CD4-positive, CD25-positive, alpha-beta regulatory T cell (primary cell): ENCODE data around the gene TLL1. TPM values are rescaled to one million over a fixed set of nuclear protein-coding genes. Genes with fewer than 3 reads are reported as not detected.

Experiments used
- ATAC-seq, 2 donors: fragments of 150-1000 bp; cut with Tn5 transposase; one replicate each; pipeline ENCODE4 v1.10.0; 2021; ENCODE audit warnings: low read depth in 2 of 2, moderate number of reproducible peaks in 2 of 2, moderate library complexity in 1 of 2
- DNase-seq, 3 donors: peaks; one replicate each; pipeline versions ENCODE4 v3.0.0 to v3.0.0-alpha.2; 2012 to 2022; ENCODE audit warnings: mixed read lengths in 1 of 3
- H3K27ac ChIP-seq: one replicate; pipeline ENCODE4 v1.7.0; 2013; ENCODE audit warnings: mild to moderate bottlenecking, low read length; ENCODE audit not compliant: insufficient read depth, poor library complexity, severe bottlenecking
- H3K27me3 ChIP-seq: one replicate; pipeline ENCODE4 v1.7.0; 2013; ENCODE audit warnings: low read length; ENCODE audit not compliant: control insufficient read depth, insufficient read depth
- H3K36me3 ChIP-seq: one replicate; pipeline ENCODE4 v1.7.0; 2013; ENCODE audit warnings: mild to moderate bottlenecking, low read length, moderate library complexity; ENCODE audit not compliant: control insufficient read depth, insufficient read depth
- H3K4me1 ChIP-seq: 2 replicates; pipeline ENCODE4 v1.7.0; 2013; ENCODE audit warnings: mild to moderate bottlenecking, low read length; ENCODE audit not compliant: insufficient read depth, control insufficient read depth, poor library complexity, severe bottlenecking
- H3K4me3 ChIP-seq: one replicate; pipeline ENCODE4 v1.7.0; 2013; ENCODE audit warnings: low read depth, mild to moderate bottlenecking, low read length, moderate library complexity
- H3K9me3 ChIP-seq, 2 experiments: 1 replicate in 1 of 2; 2 replicates in 1 of 2; pipeline ENCODE4 v1.7.0; 2013; ENCODE audit warnings: low read length in 2 of 2, mild to moderate bottlenecking in 1 of 2, moderate library complexity in 1 of 2; ENCODE audit not compliant: control insufficient read depth in 2 of 2
- H3K27ac Mint-ChIP-seq, 3 donors: one replicate each; pipeline ENCODE4 v1.8.0; 2020 to 2022; ENCODE audit warnings: mild to moderate bottlenecking in 3 of 3, mixed read lengths in 3 of 3, moderate library complexity in 2 of 3
- H3K27me3 Mint-ChIP-seq: one replicate; pipeline ENCODE4 v1.8.0; 2022; ENCODE audit warnings: mild to moderate bottlenecking, mixed read lengths
- H3K36me3 Mint-ChIP-seq: one replicate; pipeline ENCODE4 v1.8.0; 2020; ENCODE audit warnings: mixed read lengths
- H3K4me1 Mint-ChIP-seq, 4 donors: one replicate each; pipeline ENCODE4 v1.8.0; 2020 to 2022; ENCODE audit warnings: mixed read lengths in 4 of 4, mild to moderate bottlenecking in 1 of 4
- H3K4me3 Mint-ChIP-seq, 4 donors: one replicate each; pipeline ENCODE4 v1.8.0; 2020 to 2022; ENCODE audit warnings: mild to moderate bottlenecking in 4 of 4, mixed read lengths in 4 of 4, moderate library complexity in 3 of 4
- H3K9me3 Mint-ChIP-seq, 7 donors: one replicate each; pipeline ENCODE4 v1.8.0; 2020 to 2022; ENCODE audit warnings: mixed read lengths in 7 of 7, mild to moderate bottlenecking in 3 of 7, moderate library complexity in 2 of 7
- polyA plus RNA-seq, 4 donors: library from polyadenylated mRNA; unstranded; fragments of 300-500 nt; fragmentation: Illumina TruSeq; gene quantifications; one replicate each; pipeline ENCODE4 v1.2.3, GENCODE V29; 2021
- total RNA-seq: library from RNA; stranded (reverse); gene quantifications from one replicate; pipeline ENCODE4 v1.2.3, GENCODE V29; 2022

The TLL1 gene
- total and polyA plus RNA-seq, 5 donors from 2014 or later = not detected

DNA sequence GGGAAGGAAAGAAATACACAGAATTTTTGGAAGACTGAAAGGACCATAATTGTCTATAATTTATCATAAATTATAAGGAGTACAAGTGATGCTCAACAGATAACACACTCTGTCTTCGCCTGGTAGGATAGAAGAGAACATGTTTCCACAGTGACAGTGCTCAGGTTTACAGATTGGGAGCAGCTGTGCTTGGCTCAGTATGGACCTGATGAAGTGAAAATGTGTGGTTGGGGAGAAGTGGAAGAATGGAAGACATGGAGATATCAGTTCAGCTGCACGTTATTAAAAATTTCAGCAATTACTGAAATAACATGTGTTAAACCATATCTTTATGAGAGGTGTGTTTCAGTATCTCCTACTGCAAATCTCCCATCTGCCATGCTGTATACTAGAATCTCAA is 90.6 kb downstream of the TLL1 start:
- Histone ChIP-seq H3K9me3 (no peaks in the 10 kb centered on the region), H3K36me3 (no peaks in the 10 kb centered on the region), H3K4me3 (no peak overlapping the region), H3K27me3 (no peaks in the 10 kb centered on the region), H3K4me1 (no peaks in the 10 kb centered on the region), H3K27ac (no peak overlapping the region)
- Mint-ChIP-seq H3K27ac (no peak overlapping the region), H3K4me3 (no peak overlapping the region), H3K36me3 (no peaks in the 10 kb centered on the region), H3K9me3 (peaks cover 7 to 38% (median 11%) of the 10 kb centered on the region in 7 donors), H3K4me1 (no peaks in the 10 kb centered on the region), H3K27me3 (no peaks in the 10 kb centered on the region)
- ATAC-seq = no peak
- DNase-seq = no peak

DNA sequence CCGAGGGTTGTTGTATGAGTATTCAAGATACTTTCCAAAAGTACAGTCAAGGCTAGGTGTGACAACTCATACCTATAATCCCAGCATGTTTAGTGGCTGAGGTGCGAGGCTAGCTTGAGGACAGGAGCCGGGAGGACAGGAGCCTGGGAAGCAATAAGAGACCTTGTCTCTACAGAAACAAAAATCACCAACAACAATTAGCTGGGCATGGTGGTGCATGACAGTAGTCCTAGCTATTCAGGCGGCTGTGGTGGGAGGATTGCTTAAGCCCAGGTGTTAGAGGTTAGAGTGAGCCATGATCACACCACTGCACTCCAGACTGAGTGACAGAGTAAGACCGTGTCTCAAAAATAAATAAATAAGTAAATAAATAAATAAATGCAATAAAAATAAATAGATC is 91.6 kb downstream of the TLL1 start:
- Histone ChIP-seq H3K4me1 (no peaks in the 10 kb centered on the region), H3K9me3 (no peaks in the 10 kb centered on the region), H3K27ac (no peak overlapping the region), H3K27me3 (no peaks in the 10 kb centered on the region), H3K36me3 (no peaks in the 10 kb centered on the region), H3K4me3 (no peak overlapping the region)
- Mint-ChIP-seq H3K36me3 (no peaks in the 10 kb centered on the region), H3K27me3 (no peaks in the 10 kb centered on the region), H3K4me3 (no peak overlapping the region), H3K4me1 (no peaks in the 10 kb centered on the region), H3K9me3 (peaks cover 7 to 34% (median 11%) of the 10 kb centered on the region in 7 donors), H3K27ac (no peak overlapping the region)
- ATAC-seq (no peak), DNase-seq (no peak)

DNA sequence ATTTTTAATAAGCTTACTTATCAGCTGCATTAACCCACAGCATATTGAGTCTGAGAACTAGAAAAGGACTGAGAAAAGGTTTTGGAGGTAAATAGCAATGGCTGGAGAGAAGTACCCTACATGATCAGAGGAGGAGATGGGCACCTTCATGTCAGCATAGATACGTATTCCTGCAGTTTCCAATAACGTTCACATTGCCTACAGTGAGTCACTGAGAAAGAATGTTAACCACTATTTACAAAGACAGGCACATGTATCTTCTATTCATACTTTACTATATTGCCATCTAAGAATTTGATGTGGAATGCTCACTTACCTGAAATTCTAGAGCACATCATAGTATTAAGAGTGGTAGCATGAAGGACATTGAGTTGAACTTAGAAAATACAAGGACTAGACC is 92.5 kb downstream of the TLL1 start:
- Mint-ChIP-seq H3K4me1 (no peaks in the 10 kb centered on the region), H3K27ac (peak overlapping the region in 1 of 3 donors; percentile 35), H3K27me3 (no peaks in the 10 kb centered on the region), H3K4me3 (no peak overlapping the region), H3K36me3 (no peaks in the 10 kb centered on the region), H3K9me3 (peaks cover 4 to 27% (median 6%) of the 10 kb centered on the region in 7 donors)
- Histone ChIP-seq H3K27ac (no peak overlapping the region), H3K36me3 (no peaks in the 10 kb centered on the region), H3K9me3 (no peaks in the 10 kb centered on the region), H3K27me3 (no peaks in the 10 kb centered on the region), H3K4me3 (no peak overlapping the region), H3K4me1 (no peaks in the 10 kb centered on the region)
- DNase-seq = no peak
- ATAC-seq = no peak

DNA sequence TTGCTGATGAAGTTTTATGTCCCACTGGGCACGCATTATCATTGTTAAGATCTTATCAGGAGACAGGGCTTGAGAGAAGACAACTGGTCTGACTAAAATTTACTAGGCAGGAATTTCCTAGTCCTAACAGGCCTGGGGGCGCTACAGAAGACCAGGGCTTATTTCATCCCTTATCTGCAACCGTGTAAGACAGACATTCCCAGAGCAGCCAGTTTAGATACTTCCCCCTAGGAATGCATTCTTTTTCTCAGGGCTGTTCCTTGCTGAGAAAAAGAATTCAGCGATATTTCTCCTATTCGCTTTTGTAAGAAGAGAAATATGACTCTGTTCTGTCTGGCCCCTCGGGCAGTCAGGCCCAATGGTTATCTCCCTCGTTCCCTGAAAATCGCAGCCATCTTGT is 93.8 kb downstream of the TLL1 start:
- ATAC-seq = no peak

DNA sequence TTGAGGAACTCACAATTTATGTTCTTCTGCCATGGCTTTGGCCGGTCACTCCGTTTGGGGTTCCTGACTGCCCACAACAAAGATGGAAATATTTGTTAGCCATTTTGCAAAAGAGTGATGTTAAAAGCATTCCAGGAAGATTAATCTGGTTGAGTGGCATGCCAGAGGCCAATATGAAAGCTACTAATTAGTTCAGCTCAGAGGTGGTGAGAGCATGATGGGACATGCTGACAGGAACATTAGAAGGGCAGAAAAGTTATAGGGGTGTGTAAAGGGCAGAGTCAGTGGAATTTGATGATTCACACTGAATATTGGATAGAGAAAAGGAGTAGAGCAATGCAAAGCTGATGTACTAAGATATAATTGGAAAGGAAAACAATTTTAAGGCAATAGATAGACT is 94.4 kb downstream of the TLL1 start:
- DNase-seq = no peak
- Histone ChIP-seq H3K27me3 (no peaks in the 10 kb centered on the region), H3K36me3 (no peaks in the 10 kb centered on the region), H3K27ac (no peak overlapping the region), H3K4me3 (no peak overlapping the region), H3K9me3 (no peaks in the 10 kb centered on the region), H3K4me1 (no peaks in the 10 kb centered on the region)
- ATAC-seq = no peak
- no peaks in the 10 kb centered on the region for H3K27me3 Mint-ChIP-seq
- H3K4me1 Mint-ChIP-seq = no peaks in the 10 kb centered on the region
- no peak overlapping the region for H3K27ac Mint-ChIP-seq
- no peaks in the 10 kb centered on the region for H3K36me3 Mint-ChIP-seq
- H3K4me3 Mint-ChIP-seq = no peak overlapping the region
- H3K9me3 Mint-ChIP-seq = peaks cover 0 to 18% (median 6%) of the 10 kb centered on the region in 7 donors

More for the DNA sequence above, 93.8 kb downstream of the TLL1 start:
- Mint-ChIP-seq H3K4me3 (no peak overlapping the region), H3K27ac (no peak overlapping the region), H3K4me1 (no peaks in the 10 kb centered on the region), H3K27me3 (no peaks in the 10 kb centered on the region), H3K36me3 (no peaks in the 10 kb centered on the region), H3K9me3 (peaks cover 0 to 18% (median 6%) of the 10 kb centered on the region in 7 donors)
- Histone ChIP-seq H3K36me3 (no peaks in the 10 kb centered on the region), H3K4me3 (no peak overlapping the region), H3K27me3 (no peaks in the 10 kb centered on the region), H3K9me3 (no peaks in the 10 kb centered on the region), H3K27ac (no peak overlapping the region), H3K4me1 (no peaks in the 10 kb centered on the region)
- no peak for DNase-seq

GRCh38 chr4:165970703-165971420 is 97.8 kb downstream of the TLL1 start:
- Mint-ChIP-seq H3K36me3 (no peaks in the 10 kb centered on the region), H3K9me3 (peaks cover 0 to 7% (median 7%) of the 10 kb centered on the region in 7 donors), H3K27ac (no peak overlapping the region), H3K4me1 (no peaks in the 10 kb centered on the region), H3K27me3 (no peaks in the 10 kb centered on the region), H3K4me3 (no peak overlapping the region)
- Histone ChIP-seq H3K36me3 (no peaks in the 10 kb centered on the region), H3K27me3 (no peaks in the 10 kb centered on the region), H3K9me3 (no peaks in the 10 kb centered on the region), H3K27ac (no peak overlapping the region), H3K4me1 (no peaks in the 10 kb centered on the region), H3K4me3 (no peak overlapping the region)
- DNase-seq = no peak
- no peak for ATAC-seq

GRCh38 chr4:165971446-165971845 is 98.4 kb downstream of the TLL1 start:
- Mint-ChIP-seq H3K4me1 (no peaks in the 10 kb centered on the region), H3K27me3 (no peaks in the 10 kb centered on the region), H3K4me3 (no peak overlapping the region), H3K9me3 (peaks cover 0 to 8% (median 3%) of the 10 kb centered on the region in 7 donors), H3K27ac (no peak overlapping the region), H3K36me3 (no peaks in the 10 kb centered on the region)
- Histone ChIP-seq H3K36me3 (no peaks in the 10 kb centered on the region), H3K27me3 (no peaks in the 10 kb centered on the region), H3K27ac (no peak overlapping the region), H3K4me3 (no peak overlapping the region), H3K4me1 (no peaks in the 10 kb centered on the region), H3K9me3 (no peaks in the 10 kb centered on the region)
- ATAC-seq (no peak), DNase-seq (no peak)

GRCh38 chr4:165971933-165972332 is 98.9 kb downstream of the TLL1 start:
- H3K9me3 ChIP-seq = no peaks in the 10 kb centered on the region
- no peak for ATAC-seq

More at GRCh38 chr4:165971933-165972332, 98.9 kb downstream of the TLL1 start:
- H3K27ac ChIP-seq = no peak overlapping the region
- H3K4me1 Mint-ChIP-seq = no peaks in the 10 kb centered on the region
- H3K36me3 Mint-ChIP-seq = no peaks in the 10 kb centered on the region
- no peaks in the 10 kb centered on the region for H3K27me3 ChIP-seq
- no peaks in the 10 kb centered on the region for H3K36me3 ChIP-seq
- no peaks in the 10 kb centered on the region for H3K27me3 Mint-ChIP-seq
- H3K4me3 Mint-ChIP-seq = no peak overlapping the region
- H3K4me1 ChIP-seq = no peaks in the 10 kb centered on the region
- no peak for DNase-seq
- no peak overlapping the region for H3K4me3 ChIP-seq
- peaks cover 0 to 9% (median 0%) of the 10 kb centered on the region in 7 donors for H3K9me3 Mint-ChIP-seq
- no peak overlapping the region for H3K27ac Mint-ChIP-seq
